Testis (tissue), 5 donors: ENCODE measurements around the gene DUSP3. TPM values are rescaled to one million over a fixed set of nuclear protein-coding genes. Genes with fewer than 3 reads are reported as not detected.

Source experiments
- DNase-seq: peaks from one replicate; pipeline ENCODE4 v3.0.0-alpha.2; 2019
- H3K27ac ChIP-seq, 2 donors: fragments of 200-600 bp; sonication (generic); one replicate each; pipeline ENCODE4 v1.5.1; 2019
- H3K27me3 ChIP-seq: fragments of 200-600 bp; sonication (generic); one replicate; pipeline ENCODE4 v1.5.1; 2019
- H3K36me3 ChIP-seq: fragments of 200-600 bp; sonication (generic); one replicate; pipeline ENCODE4 v1.5.1; 2017; ENCODE audit warnings: low read depth; ENCODE audit errors: missing control alignments
- H3K4me1 ChIP-seq: fragments of 200-600 bp; sonication (generic); one replicate; pipeline ENCODE4 v1.5.1; 2019
- H3K4me3 ChIP-seq, 2 donors: fragments of 200-600 bp; sonication (generic); one replicate each; pipeline ENCODE4 v1.5.1; 2017 to 2019
- H3K9me3 ChIP-seq: fragments of 200-600 bp; sonication (generic); one replicate; pipeline ENCODE4 v1.5.1; 2017
- POLR2A ChIP-seq: fragments of 450-650 bp; IDR thresholded peaks from one replicate; pipeline ENCODE4 v1.6.1; 2017; ENCODE audit warnings: antibody characterized with exemption, mild to moderate bottlenecking, moderate library complexity
- WGBS, 2 donors: methylation state at CpG; one replicate each; pipeline ENCODE4 v1.1.5; 2018; 5-methylcytosine and 5-hydroxymethylcytosine counted together
- intact Hi-C: fragments of 100-400 bp; cut with DNase I; formaldehyde crosslinking; loops from one replicate; pipeline ENCODE4 v1.15.1; 2023; ENCODE audit warnings: low total_unique reads
- long read RNA-seq, 2 donors: transcript quantifications; one replicate each; lab custom pipeline, GENCODE V29; 2026
- polyA plus RNA-seq: library from polyadenylated mRNA; stranded (reverse); fragments of 350-450 nt; fragmentation: Illumina TruSeq; extraction: RNeasy Lipid Tissue Mini Kit (QIAGEN cat#74804); gene quantifications from one replicate; pipeline ENCODE4 v1.2.3, GENCODE V29; 2014; ENCODE audit warnings: low read depth, low replicate concordance; ENCODE audit not compliant: insufficient read depth
- total RNA-seq, 2 donors: library from RNA; depleted of rRNA; stranded (reverse); fragments of >200 nt; gene quantifications; one replicate each; pipeline ENCODE4 v1.2.3, GENCODE V29; 2016
- TF ChIP-seq, protein P1 (sequence below), 3 experiments: fragments of 450-650 bp in 2 of 3; fragments of 200-600 bp in 1 of 3; sonication (generic) in 1 of 3; IDR thresholded peaks; one replicate each; pipeline ENCODE4 v1.5.1; 2016 to 2019; ENCODE audit warnings: antibody characterized with exemption in 3 of 3, mild to moderate bottlenecking in 2 of 3, moderate library complexity in 1 of 3

Gene DUSP3
- 10 to 100 TPM; 59.2 to 75.1 TPM for total RNA-seq
- polyA plus RNA-seq, result 54.8 TPM
- long read RNA-seq, donor 1, full-length matches to known transcripts, result 20 of 20 reads
- long read RNA-seq, donor 1, partial matches to known transcripts, result 0 of 20 reads
- long read RNA-seq, donor 1, other reads (novel, unspliced or antisense), result 0 of 20 reads
- long read RNA-seq, donor 2, full-length matches to known transcripts, result 19 of 19 reads
- long read RNA-seq, donor 2, partial matches to known transcripts, result 0 of 19 reads
- long read RNA-seq, donor 2, other reads (novel, unspliced or antisense), result 0 of 19 reads

DNA sequence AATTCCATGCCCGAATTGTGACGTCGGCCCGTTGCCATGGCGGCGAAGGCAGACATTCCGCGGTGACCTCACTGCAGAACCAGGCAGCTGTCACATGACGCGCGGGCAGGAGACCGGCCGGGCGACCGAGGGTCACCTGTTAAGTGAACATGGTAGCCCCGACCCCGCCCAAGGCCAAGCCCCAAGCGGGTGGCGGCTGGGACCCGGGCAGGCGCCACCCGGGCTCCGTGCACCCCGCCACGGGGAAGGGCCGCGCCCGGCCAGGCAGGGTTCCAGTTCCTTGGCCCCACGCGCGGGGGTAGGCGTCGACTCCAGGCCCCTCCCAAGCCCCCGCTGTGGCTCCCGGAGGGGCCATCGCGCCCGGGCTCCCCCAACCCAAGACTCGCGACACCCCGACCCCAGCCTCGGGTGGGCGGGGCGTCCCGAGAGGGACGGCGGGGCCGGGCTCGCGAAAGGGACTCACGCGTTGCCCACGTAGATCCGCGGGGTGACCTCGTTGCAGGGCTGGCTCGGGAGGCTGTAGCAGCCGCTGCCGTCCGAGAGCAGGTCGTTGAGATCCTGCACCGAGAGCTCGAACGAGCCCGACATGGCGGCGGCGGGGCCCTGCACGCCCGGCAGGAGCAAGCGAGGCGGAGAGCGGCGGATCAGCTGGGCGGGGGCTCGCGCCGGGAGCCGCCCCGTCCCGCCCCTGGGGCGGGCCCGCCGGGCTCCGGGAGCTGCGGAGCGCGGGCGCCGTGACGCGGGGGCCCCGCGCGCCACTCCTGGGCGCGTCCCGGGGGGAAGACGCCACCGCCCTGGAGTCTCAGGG is at the start of gene DUSP3:
DUSP3 (minus strand) TSS at position 641 of the 808 bp plus-strand sequence; CDS start at position 588, 53 bp downstream.
- Histone ChIP-seq H3K27me3 (no peaks in the 10 kb centered on the region), H3K36me3 (no peaks in the 10 kb centered on the region), H3K9me3 (no peaks in the 10 kb centered on the region), H3K27ac (peak within 1 kb of the TSS; percentile 99 to 100), H3K4me3 (peak within 1 kb of the TSS; percentile 91 to 97), H3K4me1 (peaks cover 21% of the 10 kb centered on the region)
- peak; percentile 18 for TF ChIP-seq POLR2A
- TF ChIP-seq, protein P1, sequence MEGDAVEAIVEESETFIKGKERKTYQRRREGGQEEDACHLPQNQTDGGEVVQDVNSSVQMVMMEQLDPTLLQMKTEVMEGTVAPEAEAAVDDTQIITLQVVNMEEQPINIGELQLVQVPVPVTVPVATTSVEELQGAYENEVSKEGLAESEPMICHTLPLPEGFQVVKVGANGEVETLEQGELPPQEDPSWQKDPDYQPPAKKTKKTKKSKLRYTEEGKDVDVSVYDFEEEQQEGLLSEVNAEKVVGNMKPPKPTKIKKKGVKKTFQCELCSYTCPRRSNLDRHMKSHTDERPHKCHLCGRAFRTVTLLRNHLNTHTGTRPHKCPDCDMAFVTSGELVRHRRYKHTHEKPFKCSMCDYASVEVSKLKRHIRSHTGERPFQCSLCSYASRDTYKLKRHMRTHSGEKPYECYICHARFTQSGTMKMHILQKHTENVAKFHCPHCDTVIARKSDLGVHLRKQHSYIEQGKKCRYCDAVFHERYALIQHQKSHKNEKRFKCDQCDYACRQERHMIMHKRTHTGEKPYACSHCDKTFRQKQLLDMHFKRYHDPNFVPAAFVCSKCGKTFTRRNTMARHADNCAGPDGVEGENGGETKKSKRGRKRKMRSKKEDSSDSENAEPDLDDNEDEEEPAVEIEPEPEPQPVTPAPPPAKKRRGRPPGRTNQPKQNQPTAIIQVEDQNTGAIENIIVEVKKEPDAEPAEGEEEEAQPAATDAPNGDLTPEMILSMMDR (IDR thresholded peaks at IDR 0.05), result no peak
- peak; percentile 97 for DNase-seq
- intact Hi-C loops, result no loop called here
- WGBS, 2 donors, result 1% methylated on average over 26 to 63 of the region's 100 CpGs

DNA sequence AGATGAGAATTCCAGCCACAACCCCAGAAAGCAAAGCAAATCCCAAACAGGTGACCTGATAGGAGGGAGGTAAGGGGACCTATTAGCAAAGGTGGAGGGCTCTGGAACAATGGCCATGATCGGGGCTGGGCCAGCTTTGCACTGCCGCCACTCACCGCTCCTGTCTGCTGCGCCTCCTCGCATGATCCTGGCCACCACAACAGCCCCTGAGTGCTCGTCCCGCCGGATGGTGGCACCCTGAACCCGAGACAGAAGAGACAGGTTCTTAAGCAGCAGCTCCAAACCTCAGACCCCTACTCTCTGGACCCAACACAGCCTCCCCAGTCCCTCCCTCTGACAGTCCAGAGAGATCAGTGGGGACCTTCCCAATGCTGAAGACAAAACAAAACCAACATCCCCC is 48.8 kb upstream of the DUSP3 start:
- WGBS, 2 donors, result 95 to 97% methylated on average over 9 of the region's 9 CpGs
- Histone ChIP-seq H3K9me3 (no peaks in the 10 kb centered on the region), H3K4me3 (no peak overlapping the region), H3K36me3 (no peaks in the 10 kb centered on the region), H3K27me3 (no peaks in the 10 kb centered on the region), H3K4me1 (no peaks in the 10 kb centered on the region), H3K27ac (no peak overlapping the region)
- intact Hi-C loops, result no loop called here
- no peak for DNase-seq
- TF ChIP-seq, protein P1 (IDR thresholded peaks at IDR 0.05), result no peak
- TF ChIP-seq POLR2A, result no peak

- TF ChIP-seq POLR2A, result no peak
- no peaks in the 10 kb centered on the region for H3K36me3 ChIP-seq
- intact Hi-C loops, result no loop called here
- no peaks in the 10 kb centered on the region for H3K27me3 ChIP-seq
- no peak overlapping the region for H3K4me3 ChIP-seq
- no peaks in the 10 kb centered on the region for H3K4me1 ChIP-seq
- 93 to 97% methylated on average over 7 of the region's 7 CpGs for WGBS, 2 donors
- H3K9me3 ChIP-seq, result no peaks in the 10 kb centered on the region
- H3K27ac ChIP-seq, result no peak overlapping the region
- DNase-seq, result no peak
Measured at GRCh38 chr17:43826206-43826605, 47.4 kb upstream of the DUSP3 start.

DNA sequence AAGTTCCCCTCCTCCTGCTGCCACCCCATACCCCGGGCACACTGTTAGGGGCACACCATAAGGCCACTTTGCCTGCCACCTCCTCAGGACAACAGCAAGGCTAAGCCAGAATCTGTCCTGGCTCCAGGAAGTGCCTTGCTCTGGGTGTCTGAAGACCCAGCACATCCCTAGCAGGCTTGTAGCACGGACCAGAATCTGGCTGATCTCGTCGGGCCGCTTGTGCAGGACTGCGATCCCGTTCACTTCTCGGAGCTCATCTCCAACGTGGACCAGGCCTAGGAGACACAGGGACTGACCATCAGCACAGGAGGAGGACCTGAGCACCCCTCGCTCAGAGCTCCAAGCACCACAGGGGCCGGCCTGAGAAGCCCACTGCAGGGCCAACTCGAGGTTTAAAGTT is 46.8 kb upstream of the DUSP3 start:
- intact Hi-C loops, result no loop called here
- Histone ChIP-seq H3K36me3 (no peaks in the 10 kb centered on the region), H3K9me3 (no peaks in the 10 kb centered on the region), H3K4me3 (no peak overlapping the region), H3K27me3 (no peaks in the 10 kb centered on the region), H3K4me1 (no peaks in the 10 kb centered on the region), H3K27ac (no peak overlapping the region)
- 96 to 100% methylated on average over 1 to 12 of the region's 12 CpGs for WGBS, 2 donors
- TF ChIP-seq, protein P1 (IDR thresholded peaks at IDR 0.05), result no peak
- no peak for TF ChIP-seq POLR2A
- DNase-seq, result no peak

GRCh38 chr17:43823350-43824084 is 44.7 kb upstream of the DUSP3 start:
- intact Hi-C loops, result no loop called here
- WGBS, 2 donors, result 65 to 80% methylated on average over 10 of the region's 10 CpGs
- no peak overlapping the region for H3K4me3 ChIP-seq
- peak; percentile 85 for DNase-seq
- H3K9me3 ChIP-seq, result no peaks in the 10 kb centered on the region
- no peaks in the 10 kb centered on the region for H3K27me3 ChIP-seq
- H3K27ac ChIP-seq, result peak overlapping the region in 1 of 2 donors; percentile 71
- H3K4me1 ChIP-seq, result no peaks in the 10 kb centered on the region
- TF ChIP-seq, protein P1 (IDR thresholded peaks at IDR 0.05), result no peak
- TF ChIP-seq POLR2A, result no peak
- H3K36me3 ChIP-seq, result no peaks in the 10 kb centered on the region
